Psoas muscle (tissue), 8 donors: ENCODE measurements around the gene DGCR6L. TPM values are rescaled to one million over a fixed set of nuclear protein-coding genes. Genes with fewer than 3 reads are reported as not detected.
"Not testable (repeated sequence)": the region's sequence is repeated elsewhere in the genome, so short reads cannot be mapped to it uniquely, and the experiment has no call there.

ENCODE experiments used
- ATAC-seq, 4 donors: fragments of 200-7000 bp; cut with Tn5 transposase; one replicate each; pipeline ENCODE4 v1.9.1; 2020; ENCODE audit warnings: moderate library complexity in 3 of 4, mild to moderate bottlenecking in 2 of 4
- DNase-seq, 2 donors: peaks; one replicate each; pipeline ENCODE4 v3.0.0-alpha.2; 2020
- H3K27ac ChIP-seq: fragments of 200-600 bp; one replicate; pipeline ENCODE4 v1.8.0; 2022
- H3K27me3 ChIP-seq, 3 donors: fragments of 200-600 bp in 1 of 3; one replicate each; pipeline versions ENCODE4 v1.6.1 to v1.8.0; 2013 to 2022; ENCODE audit warnings: low read length in 2 of 3, mild to moderate bottlenecking in 2 of 3, moderate library complexity in 1 of 3; ENCODE audit not compliant: insufficient read depth in 3 of 3
- H3K36me3 ChIP-seq, 2 donors: fragments of 200-600 bp in 1 of 2; one replicate each; pipeline versions ENCODE4 v1.6.1 to v1.8.0; 2013 to 2022; ENCODE audit warnings: low read depth in 1 of 2, mild to moderate bottlenecking in 1 of 2, moderate library complexity in 1 of 2; ENCODE audit not compliant: insufficient read depth in 1 of 2
- H3K4me1 ChIP-seq: fragments of 200-600 bp; one replicate; pipeline ENCODE4 v1.8.0; 2022
- H3K4me3 ChIP-seq: fragments of 200-600 bp; one replicate; pipeline ENCODE4 v1.8.0; 2022; ENCODE audit warnings: mild to moderate bottlenecking
- H3K9me3 ChIP-seq: fragments of 200-600 bp; one replicate; pipeline ENCODE4 v1.8.0; 2022
- WGBS, 3 donors: extraction: QIAGEN DNeasy Blood & Tissue Kit; methylation state at CpG; one replicate each; pipeline versions ENCODE4 v1.1.6 to v1.1.7; 2013; 5-methylcytosine and 5-hydroxymethylcytosine counted together
- intact Hi-C, 2 donors: fragments of 100-400 bp; cut with DNase I; formaldehyde crosslinking; loops; one replicate each; pipeline versions ENCODE4 v1.11.0 to v1.14.2; 2022
- polyA plus RNA-seq, 3 donors: library from polyadenylated mRNA; stranded (reverse); fragments of 200-250 nt; gene quantifications; one replicate each; pipeline ENCODE4 v1.2.3, GENCODE V29; 2013
- total RNA-seq, 4 donors: library from RNA; stranded (reverse); fragmentation: NEBNext Ultra II Directional in 2 of 4; extraction: Animal tissue kit (Norgen Biotek cat#: 25700) in 2 of 4; gene quantifications; one replicate each; pipeline versions ENCODE4 v1.2.1 to v1.2.4, GENCODE V29; 2021 to 2023
- TF ChIP-seq, protein P1 (sequence below): fragments of 200-600 bp; IDR thresholded peaks from one replicate; pipeline ENCODE4 v1.8.0; 2022; ENCODE audit warnings: antibody characterized with exemption
- donor health status: healthy with polysubstance abuse.
- donor health status: DM: no; HTN: no; CAD: no; lungs with moderate emphysema.
- donor health status: Bipolar disorder and iron deficiency.
- donor health status: healthy.
- donor health status: DM: yes; HTN: yes; CAD: no.
- donor health status: DM: no; HTN: no; CAD: no.
- donor health status: DM: no; HTN: no; CAD: no.
- donor health status: DM: yes; HTN: yes; CAD: no.

DGCR6L gene
- total and polyA plus RNA-seq, 7 donors: 33.2 to 87.2 (median 44.9) TPM

GRCh38 chr22:20272174-20272573 lies 47.7 kb downstream of the DGCR6L start:
- H3K27me3 ChIP-seq: no peaks in the 10 kb centered on the region
- TF ChIP-seq, protein P1, sequence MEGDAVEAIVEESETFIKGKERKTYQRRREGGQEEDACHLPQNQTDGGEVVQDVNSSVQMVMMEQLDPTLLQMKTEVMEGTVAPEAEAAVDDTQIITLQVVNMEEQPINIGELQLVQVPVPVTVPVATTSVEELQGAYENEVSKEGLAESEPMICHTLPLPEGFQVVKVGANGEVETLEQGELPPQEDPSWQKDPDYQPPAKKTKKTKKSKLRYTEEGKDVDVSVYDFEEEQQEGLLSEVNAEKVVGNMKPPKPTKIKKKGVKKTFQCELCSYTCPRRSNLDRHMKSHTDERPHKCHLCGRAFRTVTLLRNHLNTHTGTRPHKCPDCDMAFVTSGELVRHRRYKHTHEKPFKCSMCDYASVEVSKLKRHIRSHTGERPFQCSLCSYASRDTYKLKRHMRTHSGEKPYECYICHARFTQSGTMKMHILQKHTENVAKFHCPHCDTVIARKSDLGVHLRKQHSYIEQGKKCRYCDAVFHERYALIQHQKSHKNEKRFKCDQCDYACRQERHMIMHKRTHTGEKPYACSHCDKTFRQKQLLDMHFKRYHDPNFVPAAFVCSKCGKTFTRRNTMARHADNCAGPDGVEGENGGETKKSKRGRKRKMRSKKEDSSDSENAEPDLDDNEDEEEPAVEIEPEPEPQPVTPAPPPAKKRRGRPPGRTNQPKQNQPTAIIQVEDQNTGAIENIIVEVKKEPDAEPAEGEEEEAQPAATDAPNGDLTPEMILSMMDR: no peak
- ATAC-seq (no peak), DNase-seq (no peak)
- intact Hi-C loops: no loop called here
- no peaks in the 10 kb centered on the region for H3K9me3 ChIP-seq
- 88 to 95% (median 89%) methylated on average over 7 to 9 of the region's 9 CpGs for WGBS, 3 donors
- H3K27ac ChIP-seq: no peak overlapping the region
- no peak overlapping the region for H3K4me3 ChIP-seq
- H3K4me1 ChIP-seq: no peaks in the 10 kb centered on the region
- H3K36me3 ChIP-seq: no peaks in the 10 kb centered on the region

GRCh38 chr22:20271114-20271994 lies 48.5 kb downstream of the DGCR6L start:
- H3K4me1 ChIP-seq: no peaks in the 10 kb centered on the region
- intact Hi-C loops: no loop called here
- no peaks in the 10 kb centered on the region for H3K27me3 ChIP-seq
- ATAC-seq (peak; percentile 10 to 25 (median 22)), DNase-seq (peak in 1 of 2 donors; percentile 34)
- TF ChIP-seq, protein P1: no peak
- H3K9me3 ChIP-seq: no peaks in the 10 kb centered on the region
- no peaks in the 10 kb centered on the region for H3K36me3 ChIP-seq
- no peak overlapping the region for H3K27ac ChIP-seq
- H3K4me3 ChIP-seq: no peak overlapping the region
- WGBS, 3 donors: 54 to 65% (median 54%) methylated on average over 12 to 13 of the region's 14 CpGs

DNA sequence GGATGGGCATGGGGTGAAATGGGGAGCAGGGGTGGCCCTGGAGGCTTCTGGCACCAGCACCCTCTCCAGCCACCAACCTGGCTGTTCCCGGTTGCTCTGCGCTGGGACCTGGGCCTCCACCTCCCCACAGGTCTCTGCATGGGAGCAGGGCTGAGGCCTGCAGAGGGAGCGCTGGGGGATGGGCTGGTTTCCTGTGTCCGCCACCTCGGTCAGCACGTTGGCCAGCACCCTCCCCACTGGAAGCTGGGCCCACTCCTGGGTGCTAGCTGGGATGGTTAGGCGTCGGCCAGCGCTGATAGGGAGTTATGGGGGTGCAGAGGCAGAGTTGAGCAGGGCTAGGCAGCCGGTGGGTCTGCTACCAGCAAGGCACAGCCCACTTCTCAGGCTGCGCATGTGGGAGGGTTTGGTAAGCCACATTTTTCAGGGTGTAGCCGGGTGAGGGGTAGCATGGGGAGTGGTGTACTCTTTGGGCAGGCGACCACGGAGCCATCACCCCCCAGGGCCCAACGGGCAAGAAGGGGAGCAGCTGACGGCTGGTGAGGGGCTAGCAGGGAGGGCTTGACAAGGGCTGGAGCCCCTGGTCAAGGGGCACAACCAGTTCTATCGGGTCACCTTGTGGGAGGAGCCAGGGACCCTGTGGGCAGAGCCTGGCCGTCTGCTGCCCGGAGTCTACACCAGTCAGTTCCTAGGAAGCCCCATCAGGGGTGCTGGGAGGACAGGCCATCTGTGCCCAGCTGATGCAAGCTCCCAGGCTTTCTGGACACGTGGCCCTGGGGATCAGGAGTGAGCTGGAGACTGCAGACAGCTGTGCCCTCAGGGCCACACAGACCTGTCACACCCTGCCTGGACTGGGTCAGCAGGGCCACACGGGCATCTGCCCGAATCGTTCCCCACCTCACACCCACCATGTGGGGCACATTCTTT lies 49.4 kb downstream of the DGCR6L start:
- ATAC-seq: peak; percentile 76 to 89 (median 82)

DNA sequence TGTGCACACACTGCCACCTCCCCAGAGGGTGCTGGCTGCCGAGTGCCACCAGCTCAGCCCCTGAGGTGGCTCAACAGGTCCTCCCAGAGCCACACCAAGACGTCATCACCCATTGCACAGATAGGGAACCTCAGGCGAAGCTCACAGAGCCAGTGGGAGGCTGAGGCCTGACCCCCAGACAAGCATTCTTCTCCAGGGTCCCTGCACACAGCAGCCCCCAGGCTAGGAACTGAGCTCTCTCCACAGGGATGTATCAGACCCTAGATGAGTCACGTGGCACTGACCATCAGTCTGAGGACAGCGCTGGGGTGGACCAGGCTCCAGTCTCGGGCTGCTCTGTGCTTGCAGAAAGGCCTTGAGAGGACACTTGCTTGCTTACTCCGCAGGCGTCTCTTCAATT lies 50.2 kb downstream of the DGCR6L start:
- intact Hi-C loops, H3K4me3 ChIP-seq, H3K9me3 ChIP-seq, DNase-seq, H3K27ac ChIP-seq, H3K36me3 ChIP-seq, H3K4me1 ChIP-seq, ATAC-seq, H3K27me3 ChIP-seq: not testable (repeated sequence)
- WGBS, 3 donors: 91 to 95% (median 93%) methylated on average over 7 to 8 of the region's 8 CpGs

More for the DNA sequence above, 49.4 kb downstream of the DGCR6L start:
- H3K27ac ChIP-seq, H3K36me3 ChIP-seq, intact Hi-C loops, H3K4me3 ChIP-seq, H3K9me3 ChIP-seq, DNase-seq, H3K27me3 ChIP-seq, H3K4me1 ChIP-seq: not testable (repeated sequence)
- WGBS, 3 donors: 63 to 77% (median 75%) methylated on average over 17 to 23 of the region's 23 CpGs
- TF ChIP-seq, protein P1: peak; percentile 8

- H3K36me3 ChIP-seq, H3K4me1 ChIP-seq, ATAC-seq, intact Hi-C loops, H3K9me3 ChIP-seq, H3K4me3 ChIP-seq, DNase-seq, H3K27ac ChIP-seq, H3K27me3 ChIP-seq: not testable (repeated sequence)
- WGBS, 3 donors: 83 to 97% (median 94%) methylated on average over 4 of the region's 4 CpGs
These were observed 50.7 kb downstream of the DGCR6L start for GRCh38 chr22:20269201-20269600.
